IMR-90 (cell line): ENCODE results near the gene USH2A. TPM values are rescaled to one million over a fixed set of nuclear protein-coding genes. Genes with fewer than 3 reads are reported as not detected.

Experiments
- ATAC-seq: fragments of 200-7000 bp; cut with Tn5 transposase; 2 replicates; pipeline ENCODE4 v1.9.1; 2020; ENCODE audit warnings: low read depth, mild to moderate bottlenecking, moderate library complexity
- BruUV-seq: library from RNA; stranded (reverse); fragments of 400-500 nt; replicated peaks from 2 replicates; lab custom pipeline; 2021; lab: Mats Ljungman, UMichigan
- CTCF ChIA-PET: fragments of 300-600 bp; formaldehyde crosslinking; extraction: SDS; loops from one replicate; lab custom pipeline; 2021; ENCODE audit warnings: antibody characterized with exemption; lab: Yijun Ruan, JAX
- POLR2A ChIA-PET: fragments of 300-600 bp; sonication (Branson Sonifier 250); formaldehyde crosslinking; loops from one replicate; lab custom pipeline; 2022; ENCODE audit warnings: antibody characterized with exemption; ENCODE audit not compliant: unreplicated experiment; lab: Charles Lee
- DNase-seq: peaks from one replicate; pipeline ENCODE4 v3.0.0; 2013
- H2AFZ ChIP-seq: replicated peaks from 2 replicates; pipeline ENCODE3; 2013; ENCODE audit warnings: low read length, mild to moderate bottlenecking; ENCODE audit not compliant: poor library complexity
- H2AK5ac ChIP-seq: 2 replicates; pipeline ENCODE4 v1.6.1; 2013; ENCODE audit warnings: low read depth, low read length, inconsistent platforms
- H2AK9ac ChIP-seq: replicated peaks from 2 replicates; pipeline ENCODE3; 2013; ENCODE audit warnings: mild to moderate bottlenecking, low read depth, low read length, moderate library complexity; ENCODE audit not compliant: poor library complexity
- H2BK120ac ChIP-seq: 2 replicates; pipeline ENCODE4 v1.6.1; 2013; ENCODE audit warnings: low read depth, low read length, inconsistent platforms
- H2BK15ac ChIP-seq: 3 replicates; pipeline ENCODE4 v1.6.1; 2013; ENCODE audit warnings: low read depth, low read length, inconsistent platforms
- H2BK20ac ChIP-seq: 2 replicates; pipeline ENCODE4 v1.6.1; 2013; ENCODE audit warnings: low read depth, mild to moderate bottlenecking, inconsistent platforms, low read length, moderate library complexity
- H2BK5ac ChIP-seq: 2 replicates; pipeline ENCODE4 v1.6.1; 2013; ENCODE audit warnings: mild to moderate bottlenecking, low read depth, low read length, inconsistent platforms; ENCODE audit not compliant: poor library complexity, severe bottlenecking
- H3K14ac ChIP-seq: replicated peaks from 2 replicates; pipeline ENCODE4 v1.6.1; 2013; ENCODE audit warnings: low read depth, low read length, inconsistent platforms
- H3K18ac ChIP-seq: 2 replicates; pipeline ENCODE4 v1.6.1; 2013; ENCODE audit warnings: low read depth, low read length, control low read depth
- H3K23ac ChIP-seq: 2 replicates; pipeline ENCODE4 v1.6.1; 2013; ENCODE audit warnings: low read depth, low read length, inconsistent platforms
- H3K27ac ChIP-seq: 2 replicates; pipeline ENCODE4 v1.5.1; 2013; ENCODE audit warnings: mild to moderate bottlenecking, control low read depth, low read length; ENCODE audit not compliant: insufficient read depth
- H3K27me3 ChIP-seq: 2 replicates; pipeline ENCODE4 v1.6.1; 2013; ENCODE audit warnings: low read length; ENCODE audit not compliant: control insufficient read depth, insufficient read depth
- H3K36me3 ChIP-seq: 2 replicates; pipeline ENCODE4 v1.6.1; 2013; ENCODE audit warnings: low read length, mixed read lengths; ENCODE audit not compliant: control insufficient read depth, insufficient read depth
- H3K4ac ChIP-seq: 2 replicates; pipeline ENCODE4 v1.6.1; 2013; ENCODE audit warnings: low read depth, low read length, inconsistent platforms
- H3K4me1 ChIP-seq: 2 replicates; pipeline ENCODE4 v1.6.1; 2013; ENCODE audit warnings: low read length, mixed read lengths; ENCODE audit not compliant: control insufficient read depth, insufficient read depth
- H3K4me2 ChIP-seq: 2 replicates; pipeline ENCODE4 v1.6.1; 2013; ENCODE audit warnings: low read depth, mild to moderate bottlenecking, control low read depth, low read length, moderate library complexity
- H3K4me3 ChIP-seq: 2 replicates; pipeline ENCODE4 v1.5.1; 2013; ENCODE audit warnings: low read depth, mild to moderate bottlenecking, control low read depth, low read length, moderate library complexity; ENCODE audit not compliant: insufficient read depth
- H3K56ac ChIP-seq: 2 replicates; pipeline ENCODE4 v1.6.1; 2013; ENCODE audit warnings: low read length, inconsistent platforms; ENCODE audit not compliant: insufficient read depth; ENCODE audit errors: extremely low read depth
- H3K79me1 ChIP-seq, 2 experiments: 2 replicates each; pipeline ENCODE4 v1.6.1; 2013; ENCODE audit warnings: low read length in 2 of 2, inconsistent platforms in 1 of 2, low read depth in 1 of 2
- H3K9ac ChIP-seq: 2 replicates; pipeline ENCODE4 v1.6.1; 2013; ENCODE audit warnings: low read depth, low read length, control low read depth
- H3K9me1 ChIP-seq: 2 replicates; pipeline ENCODE4 v1.6.1; 2013; ENCODE audit warnings: low read length, inconsistent platforms; ENCODE audit not compliant: insufficient read depth
- H3K9me3 ChIP-seq: 2 replicates; pipeline ENCODE4 v1.6.1; 2013; ENCODE audit warnings: low read length; ENCODE audit not compliant: control insufficient read depth, insufficient read depth
- H4K20me1 ChIP-seq: 2 replicates; pipeline ENCODE4 v1.6.1; 2013; ENCODE audit warnings: low read length, inconsistent platforms; ENCODE audit not compliant: insufficient read depth
- H4K5ac ChIP-seq: 2 replicates; pipeline ENCODE4 v1.6.1; 2013; ENCODE audit warnings: mild to moderate bottlenecking, low read depth, low read length, control low read depth
- H4K8ac ChIP-seq, 2 experiments: 2 replicates each; pipeline ENCODE4 v1.6.1; 2013; ENCODE audit warnings: low read depth in 2 of 2, low read length in 2 of 2, control low read depth in 1 of 2, inconsistent platforms in 1 of 2
- H4K91ac ChIP-seq: 2 replicates; pipeline ENCODE4 v1.6.1; 2013; ENCODE audit warnings: low read depth, low read length, inconsistent platforms; ENCODE audit not compliant: insufficient read depth
- POLR2A ChIP-seq: IDR thresholded peaks from 2 replicates; pipeline ENCODE4 v1.6.1; 2012; ENCODE audit warnings: mild to moderate bottlenecking, low read depth, low read length
- RAD21 ChIP-seq: IDR thresholded peaks from 2 replicates; pipeline ENCODE4 v1.6.1; 2012; ENCODE audit warnings: low read length, improper control_type of control experiment
- WGBS, 2 experiments: methylation state at CpG; one replicate each; pipeline versions ENCODE4 v1.1.5 to v1.1.7; 2013; ENCODE audit warnings: missing lambda C conversion rate in 2 of 2; ENCODE audit not compliant: insufficient read length in 1 of 2; ENCODE audit errors: extremely low coverage in 2 of 2; 5-methylcytosine and 5-hydroxymethylcytosine counted together
- dilution Hi-C: fragments of 300-500 bp; cut with HindIII; formaldehyde crosslinking; loops from one replicate; pipeline ENCODE4 v1.14.3; 2018; ENCODE audit warnings: low sequenced_read_pairs; ENCODE audit not compliant: unreplicated experiment
- in situ Hi-C: fragments of 300-500 bp; cut with MboI; formaldehyde crosslinking; loops from 3 replicates; pipeline ENCODE4 v1.14.3; 2019; ENCODE audit warnings: low sequenced_read_pairs, inconsistent platforms, mixed read lengths
- intact Hi-C: fragments of 100-400 bp; cut with micrococcal nuclease; formaldehyde crosslinking; loops from 2 replicates; pipeline ENCODE4 v1.10.0; 2022
- polyA plus RNA-seq, 3 experiments: library from polyadenylated mRNA; depleted of rRNA; stranded (reverse); fragments of >200 nt; gene quantifications; 2 replicates each; pipeline ENCODE4 v1.2.3, GENCODE V29; 2012; ENCODE audit warnings: low replicate concordance in 1 of 3
- total RNA-seq: library from RNA; depleted of rRNA; stranded (reverse); fragments of >200 nt; gene quantifications from 2 replicates; pipeline ENCODE4 v1.2.3, GENCODE V29; 2012
- TF ChIP-seq, protein P1 (sequence below): conservative IDR thresholded peaks from 2 replicates; pipeline ENCODE4 v1.5.1; 2012; ENCODE audit warnings: mild to moderate bottlenecking, low read depth, low read length, improper control_type of control experiment

USH2A gene
- total and polyA plus RNA-seq, 2 of the 4 experiments (the other 2 are of a cell fraction): under 0.01 to 0.02 TPM

GRCh38 chr1:215606564-215607168 is 816.6 kb downstream of the USH2A start:
- H2BK20ac ChIP-seq: no peak overlapping the region

More at GRCh38 chr1:215606564-215607168, 816.6 kb downstream of the USH2A start:
- no peak overlapping the region for H3K56ac ChIP-seq
- H3K23ac ChIP-seq: no peak overlapping the region
- no peak overlapping the region for H3K4me3 ChIP-seq
- H2AFZ ChIP-seq: no peak overlapping the region
- in situ Hi-C loops: no loop called here
- H3K4ac ChIP-seq: no peak overlapping the region
- no peak overlapping the region for H3K4me2 ChIP-seq
- no peaks in the 10 kb centered on the region for H3K27me3 ChIP-seq
- no peaks in the 10 kb centered on the region for H4K20me1 ChIP-seq
- H4K5ac ChIP-seq: no peak overlapping the region
- no peak overlapping the region for H2AK9ac ChIP-seq
- no peak overlapping the region for H2BK5ac ChIP-seq
- DNase-seq: peak; percentile 42
- dilution Hi-C loops: no loop called here
- no peak overlapping the region for H3K18ac ChIP-seq
- intact Hi-C loops: loop anchor here (2.0 kb wide), 1 partner anchor 78 kb away; no protein-coding TSS in a partner anchor
- no peak overlapping the region for H4K8ac ChIP-seq
- peaks cover 7% of the 10 kb centered on the region for H3K4me1 ChIP-seq
- H3K9ac ChIP-seq: no peak overlapping the region
- peaks cover 13% of the 10 kb centered on the region for H3K36me3 ChIP-seq
- no peak overlapping the region for H2AK5ac ChIP-seq
- BruUV-seq: no TSS peak
- no peaks in the 10 kb centered on the region for H3K9me3 ChIP-seq
- peaks cover 6 to 7% of the 10 kb centered on the region in 2 experiments for H3K79me1 ChIP-seq
- WGBS, 2 experiments: no CpG with 5 or more reads among the region's 2 CpGs
- H3K9me1 ChIP-seq: peaks cover 2% of the 10 kb centered on the region; the same call in 1 of the 2 replicates
- H3K27ac ChIP-seq: no peak overlapping the region
- ChIA-PET CTCF (interaction anchor here (0.8 kb wide), 1 partner anchor 12 kb away, joined by 3 read pairs; no protein-coding TSS in a partner anchor), POLR2A (interaction anchor here (0.6 kb wide), 1 partner anchor 649 kb away, joined by 4 read pairs; no protein-coding TSS in a partner anchor)
- ATAC-seq: no peak
- H4K91ac ChIP-seq: no peak overlapping the region
- no peak overlapping the region for H2BK15ac ChIP-seq
- H2BK120ac ChIP-seq: no peak overlapping the region
- peak; percentile 47 for TF ChIP-seq RAD21
- TF ChIP-seq, protein P1, sequence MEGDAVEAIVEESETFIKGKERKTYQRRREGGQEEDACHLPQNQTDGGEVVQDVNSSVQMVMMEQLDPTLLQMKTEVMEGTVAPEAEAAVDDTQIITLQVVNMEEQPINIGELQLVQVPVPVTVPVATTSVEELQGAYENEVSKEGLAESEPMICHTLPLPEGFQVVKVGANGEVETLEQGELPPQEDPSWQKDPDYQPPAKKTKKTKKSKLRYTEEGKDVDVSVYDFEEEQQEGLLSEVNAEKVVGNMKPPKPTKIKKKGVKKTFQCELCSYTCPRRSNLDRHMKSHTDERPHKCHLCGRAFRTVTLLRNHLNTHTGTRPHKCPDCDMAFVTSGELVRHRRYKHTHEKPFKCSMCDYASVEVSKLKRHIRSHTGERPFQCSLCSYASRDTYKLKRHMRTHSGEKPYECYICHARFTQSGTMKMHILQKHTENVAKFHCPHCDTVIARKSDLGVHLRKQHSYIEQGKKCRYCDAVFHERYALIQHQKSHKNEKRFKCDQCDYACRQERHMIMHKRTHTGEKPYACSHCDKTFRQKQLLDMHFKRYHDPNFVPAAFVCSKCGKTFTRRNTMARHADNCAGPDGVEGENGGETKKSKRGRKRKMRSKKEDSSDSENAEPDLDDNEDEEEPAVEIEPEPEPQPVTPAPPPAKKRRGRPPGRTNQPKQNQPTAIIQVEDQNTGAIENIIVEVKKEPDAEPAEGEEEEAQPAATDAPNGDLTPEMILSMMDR: peak; percentile 49
- TF ChIP-seq POLR2A: no peak
- no peak overlapping the region for H3K14ac ChIP-seq
